Measurements from ENCODE around the gene PSORS1C2. TPM values are rescaled to one million over a fixed set of nuclear protein-coding genes. Genes with fewer than 3 reads are reported as not detected.
A peak's percentile ranks its signal among the peaks of the same experiment; 100 is the strongest.

The PSORS1C2 gene
- total RNA-seq, 2 experiments from 2014 or later, result not detected

- POLR2A ChIA-PET, result interaction anchor here (1.0 to 1.3 kb wide), 3 partner anchors 21 to 36 kb away, joined by 3 to 5 read pairs (median 5); no protein-coding TSS in a partner anchor
- Histone ChIP-seq H3K36me3 (ENCODE audit: insufficient read depth, low read length) (no peaks in the 10 kb centered on the region), H3K4me3 (ENCODE audit: low read length) (no peak overlapping the region), H3K27ac (ENCODE audit: low read depth in 1 of 2, low read length in 2 of 2) (no peak overlapping the region), H3K27me3 (ENCODE audit: control insufficient read depth in 1 of 2, insufficient read depth in 2 of 2, low read length in 2 of 2) (peaks cover 0 to 3% of the 10 kb centered on the region in 2 experiments), H3K4me1 (ENCODE audit: insufficient read depth, low read length) (peaks cover 9% of the 10 kb centered on the region), H3K9me3 (ENCODE audit: control insufficient read depth in 1 of 2, insufficient read depth in 1 of 2, low read length in 2 of 2) (no peaks in the 10 kb centered on the region)
- CTCF ChIA-PET, result no interaction called here
- no peak overlapping the region for H3K4me3 Mint-ChIP-seq
- peaks cover 7% of the 10 kb centered on the region for H3K27me3 Mint-ChIP-seq
- intact Hi-C loops (cut with DNase I, micrococcal nuclease), result loop anchor here in 1 of 2 experiments (1.0 to 10.0 kb wide), 2 partner anchors 35 to 180 kb away; partner anchors contain the start of gene SFTA2
- peak; percentile 78 for ATAC-seq (ENCODE audit: poor library complexity)
- H3K4me1 Mint-ChIP-seq (ENCODE audit: low read depth), result peaks cover 11% of the 10 kb centered on the region
- no peaks in the 10 kb centered on the region for H3K36me3 Mint-ChIP-seq (ENCODE audit: low read depth)
- peak in 3 of 14 experiments; percentile 40 to 48 (median 48) for DNase-seq
- TF ChIP-seq, protein P1, sequence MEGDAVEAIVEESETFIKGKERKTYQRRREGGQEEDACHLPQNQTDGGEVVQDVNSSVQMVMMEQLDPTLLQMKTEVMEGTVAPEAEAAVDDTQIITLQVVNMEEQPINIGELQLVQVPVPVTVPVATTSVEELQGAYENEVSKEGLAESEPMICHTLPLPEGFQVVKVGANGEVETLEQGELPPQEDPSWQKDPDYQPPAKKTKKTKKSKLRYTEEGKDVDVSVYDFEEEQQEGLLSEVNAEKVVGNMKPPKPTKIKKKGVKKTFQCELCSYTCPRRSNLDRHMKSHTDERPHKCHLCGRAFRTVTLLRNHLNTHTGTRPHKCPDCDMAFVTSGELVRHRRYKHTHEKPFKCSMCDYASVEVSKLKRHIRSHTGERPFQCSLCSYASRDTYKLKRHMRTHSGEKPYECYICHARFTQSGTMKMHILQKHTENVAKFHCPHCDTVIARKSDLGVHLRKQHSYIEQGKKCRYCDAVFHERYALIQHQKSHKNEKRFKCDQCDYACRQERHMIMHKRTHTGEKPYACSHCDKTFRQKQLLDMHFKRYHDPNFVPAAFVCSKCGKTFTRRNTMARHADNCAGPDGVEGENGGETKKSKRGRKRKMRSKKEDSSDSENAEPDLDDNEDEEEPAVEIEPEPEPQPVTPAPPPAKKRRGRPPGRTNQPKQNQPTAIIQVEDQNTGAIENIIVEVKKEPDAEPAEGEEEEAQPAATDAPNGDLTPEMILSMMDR (IDR thresholded peaks at IDR 0.05), result peak; percentile 44
- H3K27ac Mint-ChIP-seq, result no peak overlapping the region
- no peaks in the 10 kb centered on the region for H3K9me3 Mint-ChIP-seq
These were observed 23.7 kb downstream of the PSORS1C2 start for GRCh38 chr6:31114970-31115849.

- Histone ChIP-seq H3K9me3 (ENCODE audit: control insufficient read depth in 1 of 2, insufficient read depth in 1 of 2, low read length in 2 of 2) (no peaks in the 10 kb centered on the region), H3K36me3 (ENCODE audit: insufficient read depth, low read length) (no peaks in the 10 kb centered on the region), H3K4me3 (ENCODE audit: low read length) (no peak within 1 kb of the TSS), H3K4me1 (ENCODE audit: insufficient read depth, low read length) (peaks cover 9% of the 10 kb centered on the region), H3K27ac (ENCODE audit: low read depth in 1 of 2, low read length in 2 of 2) (no peak within 1 kb of the TSS), H3K27me3 (ENCODE audit: control insufficient read depth in 1 of 2, insufficient read depth in 2 of 2, low read length in 2 of 2) (peaks cover 0 to 3% of the 10 kb centered on the region in 2 experiments)
- TF ChIP-seq, protein P1 (IDR thresholded peaks at IDR 0.05), result no peak
- H3K4me3 Mint-ChIP-seq, result no peak within 1 kb of the TSS
- H3K9me3 Mint-ChIP-seq, result no peaks in the 10 kb centered on the region
- H3K36me3 Mint-ChIP-seq (ENCODE audit: low read depth), result no peaks in the 10 kb centered on the region
- H3K27me3 Mint-ChIP-seq, result peaks cover 7% of the 10 kb centered on the region
- intact Hi-C loops (cut with DNase I, micrococcal nuclease), result loop anchor here in 1 of 2 experiments (10.0 kb wide), 1 partner anchor 180 kb away; the partner anchor contains the start of gene SFTA2
- ChIA-PET CTCF (no interaction called here), POLR2A (interaction anchor here (1.0 to 1.3 kb wide), 3 partner anchors 21 to 35 kb away, joined by 3 to 5 read pairs (median 5); no protein-coding TSS in a partner anchor)
- H3K27ac Mint-ChIP-seq, result no peak within 1 kb of the TSS
- ATAC-seq (ENCODE audit: poor library complexity), result no peak
- no peak for DNase-seq
- peaks cover 11% of the 10 kb centered on the region for H3K4me1 Mint-ChIP-seq (ENCODE audit: low read depth)
These were observed 24.4 kb downstream of the PSORS1C2 start, which contains the start of gene PSORS1C1 for GRCh38 chr6:31114541-31114878. PSORS1C1 (plus strand) TSS chr6:31114800; CDS start chr6:31129633, 14,833 bp downstream.

DNA sequence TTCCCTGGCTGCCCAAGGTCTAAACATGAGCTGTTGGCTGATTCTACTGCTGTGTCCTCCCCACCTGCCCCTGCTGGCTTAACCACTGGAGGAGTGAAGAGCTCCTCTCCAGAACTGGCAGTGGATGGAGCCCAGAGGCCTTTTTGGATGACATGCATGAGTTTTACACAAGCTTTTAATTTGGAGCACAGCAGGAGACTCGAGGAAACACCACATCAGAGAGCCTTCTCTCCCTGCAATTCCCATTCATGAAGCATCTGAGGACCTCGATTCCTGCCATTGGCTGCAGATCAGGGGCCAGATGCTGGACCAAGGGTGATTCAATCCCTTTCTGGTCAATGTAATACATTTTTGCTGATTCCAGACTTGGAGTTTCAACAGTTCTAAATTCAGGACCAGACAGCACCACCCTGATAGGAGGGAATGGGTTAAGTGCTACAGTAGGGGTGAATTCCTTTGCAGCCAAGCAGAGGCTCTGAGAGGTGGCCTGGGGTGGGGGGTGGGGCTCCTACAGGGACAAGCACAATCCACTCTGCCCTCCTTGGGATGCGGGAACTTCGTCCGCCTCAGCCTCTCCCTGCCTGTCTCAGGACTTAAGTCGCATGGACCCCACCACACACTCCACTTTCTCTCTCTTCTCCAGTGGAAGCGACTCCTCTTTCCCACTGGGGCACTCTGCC is 24.9 kb downstream of the PSORS1C2 start:
- H3K27ac ChIP-seq (ENCODE audit: low read depth in 1 of 2, low read length in 2 of 2), result no peak overlapping the region
- CTCF ChIA-PET, result no interaction called here
- H3K27me3 ChIP-seq (ENCODE audit: control insufficient read depth in 1 of 2, insufficient read depth in 2 of 2, low read length in 2 of 2), result peaks cover 0 to 3% of the 10 kb centered on the region in 2 experiments
- H3K9me3 Mint-ChIP-seq, result no peaks in the 10 kb centered on the region
- H3K27ac Mint-ChIP-seq, result no peak overlapping the region
- H3K36me3 ChIP-seq (ENCODE audit: insufficient read depth, low read length), result no peaks in the 10 kb centered on the region
- H3K4me3 Mint-ChIP-seq, result no peak overlapping the region
- H3K9me3 ChIP-seq (ENCODE audit: control insufficient read depth in 1 of 2, insufficient read depth in 1 of 2, low read length in 2 of 2), result no peaks in the 10 kb centered on the region
- peaks cover 7% of the 10 kb centered on the region for H3K27me3 Mint-ChIP-seq
- TF ChIP-seq, protein P1 (IDR thresholded peaks at IDR 0.05), result no peak
- H3K4me1 ChIP-seq (ENCODE audit: insufficient read depth, low read length), result peaks cover 9% of the 10 kb centered on the region
- intact Hi-C loops (cut with DNase I, micrococcal nuclease), result loop anchor here in 1 of 2 experiments (10.0 kb wide), 1 partner anchor 179 kb away; the partner anchor contains the start of gene SFTA2
- H3K4me3 ChIP-seq (ENCODE audit: low read length), result no peak overlapping the region
- POLR2A ChIA-PET, result no interaction called here
- peaks cover 11% of the 10 kb centered on the region for H3K4me1 Mint-ChIP-seq (ENCODE audit: low read depth)
- DNase-seq, result no peak
- ATAC-seq (ENCODE audit: poor library complexity), result no peak
- no peaks in the 10 kb centered on the region for H3K36me3 Mint-ChIP-seq (ENCODE audit: low read depth)

All from CD4-positive, alpha-beta T cell (primary cell).